ENCODE results near the gene PALD1. TPM values are rescaled to one million over a fixed set of nuclear protein-coding genes. Genes with fewer than 3 reads are reported as not detected.
A peak's percentile ranks its signal among the peaks of the same experiment; 100 is the strongest.

Gene PALD1
- total and polyA plus RNA-seq, 2 of the 13 experiments (the other 11 are each of a cell fraction or from before 2014, with no cell fraction given) = 0.07 to 0.09 TPM

- no peak overlapping the region for H3K4me3 ChIP-seq (replicated peaks in 1 of 3; ENCODE audit: insufficient read depth in 1 of 3, low read depth in 2 of 3, low read length in 3 of 3)
- no peaks in the 10 kb centered on the region for H3K79me2 ChIP-seq (ENCODE audit: insufficient read depth, low read length)
- BruUV-seq (replicated peaks) = no TSS peak
- no peak overlapping the region for H3K9ac ChIP-seq (ENCODE audit: insufficient read depth, low read depth, low read length)
- no peaks in the 10 kb centered on the region for H3K36me3 ChIP-seq (replicated peaks in 1 of 2; ENCODE audit: control insufficient read depth in 1 of 2, insufficient read depth in 2 of 2, low read length in 2 of 2)
- in situ Hi-C loops (cut with HindIII; ENCODE audit: extremely low pct_ligation_motif_present, low pct_unique_long_range_greater_than_20kb) = no loop called here
- ATAC-seq (peak; percentile 89), DNase-seq (ENCODE audit: low spot score) (peak; percentile 67), FAIRE-seq (peak; percentile 40)
- H3K9me3 ChIP-seq (ENCODE audit: low read length) = no peaks in the 10 kb centered on the region
- peak; percentile 30; the same call in 1 of the 2 replicates for TF ChIP-seq ZFX (CRISPR knock-in tag; IDR thresholded peaks at IDR 0.05; ENCODE audit: low read depth)
- TF ChIP-seq PHF21A (CRISPR knock-in tag; IDR thresholded peaks at IDR 0.05) = 0 out of 2 replicates have a peak, but pooled peaks have one; percentile 32
- peak; percentile 54 for TF ChIP-seq HNF4A (CRISPR knock-in tag; IDR thresholded peaks at IDR 0.05)
- no peak for TF ChIP-seq TBL1XR1 (IDR thresholded peaks at IDR 0.05; ENCODE audit: borderline replicate concordance, low read length, partially characterized antibody)
- TF ChIP-seq MLLT10 (CRISPR knock-in tag; IDR thresholded peaks at IDR 0.05) = no peak
- peak; percentile 79; the same call in 1 of the 2 replicates for TF ChIP-seq ZNF329 (CRISPR knock-in tag; IDR thresholded peaks at IDR 0.05; ENCODE audit: low read depth)
- TF ChIP-seq TEAD3 (CRISPR knock-in tag; optimal IDR thresholded peaks at IDR 0.05; ENCODE audit: borderline replicate concordance) = peak; percentile 35
- H3K27me3 ChIP-seq (ENCODE audit: control insufficient read depth in 1 of 2, insufficient read depth in 2 of 2, low read length in 2 of 2) = no peaks in the 10 kb centered on the region; a peak in 2 of 5 replicates
- no peaks in the 10 kb centered on the region for H4K20me1 ChIP-seq (ENCODE audit: insufficient read depth, low read length)
- H3K4me2 ChIP-seq (ENCODE audit: low read depth, low read length) = peak overlapping the region; percentile 32
- WGBS (ENCODE audit: low lambda C conversion rate) = 0% methylated on average over 2 of the region's 2 CpGs
- H3K4me1 ChIP-seq (ENCODE audit: insufficient read depth, low read length) = peaks cover 51% of the 10 kb centered on the region
- ChIA-PET CTCF (ENCODE audit: low intra/inter-chr PET ratio, low total read pairs) (no interaction called here), POLR2A (no interaction called here)
- intact Hi-C loops (cut with micrococcal nuclease; ENCODE audit: unreplicated experiment) = no loop called here
- H3K27ac ChIP-seq (ENCODE audit: extremely low read length, insufficient read depth, low read length) = no peak overlapping the region
- H2AFZ ChIP-seq (ENCODE audit: low read length) = no peak overlapping the region
Observed at GRCh38 chr10:70448236-70448635, 30.3 kb upstream of the PALD1 start.

GRCh38 chr10:70455213-70455630 lies 23.3 kb upstream of the PALD1 start:
- Histone ChIP-seq H2AFZ (ENCODE audit: low read length) (no peak overlapping the region), H4K20me1 (ENCODE audit: insufficient read depth, low read length) (no peaks in the 10 kb centered on the region), H3K9me3 (ENCODE audit: low read length) (no peaks in the 10 kb centered on the region), H3K4me1 (ENCODE audit: insufficient read depth, low read length) (no peaks in the 10 kb centered on the region), H3K79me2 (ENCODE audit: insufficient read depth, low read length) (no peaks in the 10 kb centered on the region), H3K27ac (ENCODE audit: extremely low read length, insufficient read depth, low read length) (no peak overlapping the region), H3K4me3 (replicated peaks in 1 of 3; ENCODE audit: insufficient read depth in 1 of 3, low read depth in 2 of 3, low read length in 3 of 3) (no peak overlapping the region), H3K9ac (ENCODE audit: insufficient read depth, low read depth, low read length) (no peak overlapping the region), H3K27me3 (ENCODE audit: control insufficient read depth in 1 of 2, insufficient read depth in 2 of 2, low read length in 2 of 2) (peaks cover 1 to 26% of the 10 kb centered on the region in 2 experiments; a peak in 4 of 5 replicates), H3K4me2 (ENCODE audit: low read depth, low read length) (no peak overlapping the region), H3K36me3 (replicated peaks in 1 of 2; ENCODE audit: control insufficient read depth in 1 of 2, insufficient read depth in 2 of 2, low read length in 2 of 2) (no peaks in the 10 kb centered on the region)
- under 1% methylated on average over 6 of the region's 6 CpGs for WGBS (ENCODE audit: low lambda C conversion rate)
- in situ Hi-C loops (cut with HindIII; ENCODE audit: extremely low pct_ligation_motif_present, low pct_unique_long_range_greater_than_20kb) (no loop called here), intact Hi-C loops (cut with micrococcal nuclease; ENCODE audit: unreplicated experiment) (no loop called here)
- BruUV-seq (replicated peaks) = no TSS peak
- TF ChIP-seq SMAD9 (CRISPR knock-in tag; IDR thresholded peaks at IDR 0.05) (no peak), MXD4 (CRISPR knock-in tag; IDR thresholded peaks at IDR 0.05) (no peak), SMC3 (IDR thresholded peaks at IDR 0.05; ENCODE audit: low read length) (no peak), MTERF4 (CRISPR knock-in tag; IDR thresholded peaks at IDR 0.05) (no peak), ZNF768 (CRISPR knock-in tag; IDR thresholded peaks at IDR 0.05) (peak; percentile 92)
- ATAC-seq (no peak), DNase-seq (ENCODE audit: low spot score) (peak; percentile 44), FAIRE-seq (no peak)
- POLR2A ChIA-PET = no interaction called here
- CTCF ChIA-PET (ENCODE audit: low intra/inter-chr PET ratio, low total read pairs) = no interaction called here

Data from HepG2 (cell line).